HCT116 (cell line): ENCODE data around the gene IFIT5. TPM values are rescaled to one million over a fixed set of nuclear protein-coding genes. Genes with fewer than 3 reads are reported as not detected.
"Not testable (repeated sequence)": the region's sequence is repeated elsewhere in the genome, so short reads cannot be mapped to it uniquely, and the experiment has no call there.

Experiments used
- ATAC-seq: fragments of 200-7000 bp; cut with Tn5 transposase; 2 replicates; pipeline ENCODE4 v1.9.1; 2020; ENCODE audit warnings: mild to moderate bottlenecking, moderate library complexity
- BruUV-seq: library from RNA; stranded (reverse); fragments of 400-500 nt; replicated peaks from 2 replicates; lab custom pipeline; 2021; lab: Mats Ljungman, UMichigan
- CTCF ChIA-PET: fragments of 300-600 bp; sonication (Branson Sonifier 250); formaldehyde crosslinking; loops from one replicate; lab custom pipeline; 2021; ENCODE audit warnings: antibody characterized with exemption; lab: Charles Lee
- POLR2A ChIA-PET: fragments of 300-600, 350-600 bp; sonication (Branson Sonifier 250); formaldehyde crosslinking; loops from one replicate; lab custom pipeline; 2021; ENCODE audit warnings: antibody characterized with exemption; lab: Charles Lee
- RAD21 ChIA-PET, 2 experiments: fragments of 300-600 bp; sonication (Branson Sonifier 250); formaldehyde crosslinking; loops; one replicate each; lab custom pipeline; 2023; ENCODE audit warnings: low total read pairs in 2 of 2; ENCODE audit not compliant: uncharacterized antibody in 2 of 2, unreplicated experiment in 2 of 2, low non-redundant PET in 1 of 2; lab: Charles Lee
- DNase-seq: peaks from one replicate; pipeline ENCODE4 v3.0.0-alpha.2; 2010; ENCODE audit warnings: low read depth, low spot score
- H2AFZ ChIP-seq: fragments of 200-600 bp; shearing (Covaris generic), sonication (generic); 2 replicates; pipeline ENCODE4 v1.6.1; 2017; ENCODE audit warnings: low read depth, mixed run types, mixed read lengths, antibody characterized with exemption, low read length; ENCODE audit not compliant: poor library complexity, severe bottlenecking
- H3K27ac ChIP-seq: 2 replicates; pipeline ENCODE4 v1.5.1; 2012; ENCODE audit warnings: low read depth, low read length
- H3K27me3 ChIP-seq: fragments of 200-600 bp; sonication (generic); 2 replicates; pipeline ENCODE4 v1.6.1; 2016; ENCODE audit warnings: mixed run types, low read length, mixed read lengths; ENCODE audit not compliant: insufficient read depth
- H3K36me3 ChIP-seq, 2 experiments: fragments of 200-500 bp in 1 of 2; fragments of 200-600 bp in 1 of 2; sonication (Bioruptor generic) in 1 of 2; sonication (generic) in 1 of 2; 2 replicates each; pipeline versions ENCODE4 v1.5.1 to v1.6.1; 2014 to 2016; ENCODE audit warnings: low read length in 2 of 2, inconsistent platforms in 1 of 2, mixed read lengths in 1 of 2, mixed run types in 1 of 2; ENCODE audit not compliant: insufficient read depth in 2 of 2, control insufficient read depth in 1 of 2
- H3K4me1 ChIP-seq, 2 experiments: fragments of 200-600 bp in 1 of 2; sonication (generic) in 1 of 2; 2 replicates each; pipeline versions ENCODE4 v1.5.1 to v1.6.1; 2012 to 2017; ENCODE audit warnings: low read length in 2 of 2, inconsistent platforms in 1 of 2, mild to moderate bottlenecking in 1 of 2, mixed read lengths in 1 of 2, mixed run types in 1 of 2, moderate library complexity in 1 of 2; ENCODE audit not compliant: insufficient read depth in 2 of 2, control insufficient read depth in 1 of 2
- H3K4me2 ChIP-seq: fragments of 200-600 bp; sonication (generic); 2 replicates; pipeline ENCODE4 v1.6.1; 2017; ENCODE audit warnings: mixed run types, low read length, mixed read lengths
- H3K4me3 ChIP-seq, 2 experiments: fragments of 200-600 bp in 1 of 2; sonication (generic) in 1 of 2; replicated peaks in 1 of 2; 2 replicates each; pipeline ENCODE4 v1.5.1; 2011 to 2016; ENCODE audit warnings: low read length in 2 of 2, control low read depth in 1 of 2, low read depth in 1 of 2, mild to moderate bottlenecking in 1 of 2, mixed read lengths in 1 of 2, mixed run types in 1 of 2
- H3K79me2 ChIP-seq: fragments of 200-600 bp; sonication (generic); 2 replicates; pipeline ENCODE4 v1.6.1; 2017; ENCODE audit warnings: mild to moderate bottlenecking, mixed run types, low read length, moderate library complexity, mixed read lengths; ENCODE audit not compliant: insufficient read depth
- H3K9ac ChIP-seq: fragments of 200-600 bp; sonication (generic); 2 replicates; pipeline ENCODE4 v1.6.1; 2016; ENCODE audit warnings: low read length, mixed read lengths
- H3K9me2 ChIP-seq: fragments of 200-600 bp; sonication (generic), shearing (Covaris generic); 2 replicates; pipeline ENCODE4 v1.6.1; 2017; ENCODE audit warnings: mixed run types, mild to moderate bottlenecking, moderate library complexity; ENCODE audit not compliant: insufficient read depth
- H3K9me3 ChIP-seq, 2 experiments: fragments of 200-500 bp in 1 of 2; fragments of 200-600 bp in 1 of 2; sonication (Bioruptor generic) in 1 of 2; sonication (generic) in 1 of 2; 2 replicates each; pipeline ENCODE4 v1.6.1; 2014 to 2017; ENCODE audit warnings: low read length in 2 of 2, mixed read lengths in 2 of 2, inconsistent platforms in 1 of 2, low read depth in 1 of 2, mild to moderate bottlenecking in 1 of 2, mixed run types in 1 of 2, moderate library complexity in 1 of 2; ENCODE audit not compliant: control insufficient read depth in 1 of 2, insufficient read depth in 1 of 2
- H4K20me1 ChIP-seq: fragments of 200-600 bp; sonication (generic), shearing (Covaris generic); 2 replicates; pipeline ENCODE4 v1.6.1; 2017; ENCODE audit warnings: mixed run types, mild to moderate bottlenecking, moderate library complexity; ENCODE audit not compliant: insufficient read depth
- ATF3 ChIP-seq: IDR thresholded peaks from 2 replicates; pipeline ENCODE4 v1.6.1; 2012
- FOSL1 ChIP-seq: IDR thresholded peaks from 2 replicates; pipeline ENCODE4 v1.6.1; 2012; ENCODE audit warnings: low read depth
- POLR2AphosphoS5 ChIP-seq: IDR thresholded peaks from 2 replicates; pipeline ENCODE4 v1.6.1; 2011; ENCODE audit warnings: mild to moderate bottlenecking, low read depth, low read length, moderate library complexity
- REST ChIP-seq: IDR thresholded peaks from 2 replicates; pipeline ENCODE4 v1.6.1; 2012; ENCODE audit warnings: low read depth
- SIN3A ChIP-seq: IDR thresholded peaks from 2 replicates; pipeline ENCODE4 v1.6.1; 2012; ENCODE audit warnings: low read depth
- SP1 ChIP-seq: IDR thresholded peaks from 2 replicates; pipeline ENCODE4 v1.6.1; 2012; ENCODE audit warnings: low read depth
- SRF ChIP-seq: IDR thresholded peaks from 2 replicates; pipeline ENCODE4 v1.6.1; 2012; ENCODE audit warnings: low read depth
- TCF7L2 ChIP-seq: IDR thresholded peaks from 2 replicates; pipeline ENCODE4 v1.7.0; 2011; ENCODE audit warnings: borderline replicate concordance, inconsistent platforms; ENCODE audit not compliant: insufficient read depth, insufficient read length; ENCODE audit errors: extremely low read depth
- YY1 ChIP-seq: IDR thresholded peaks from 2 replicates; pipeline ENCODE4 v1.6.1; 2011; ENCODE audit warnings: low read length, low read depth, moderate library complexity, mild to moderate bottlenecking; ENCODE audit not compliant: insufficient replicate concordance; ENCODE audit errors: extremely low read depth
- ZBTB33 ChIP-seq: IDR thresholded peaks from 2 replicates; pipeline ENCODE4 v1.6.1; 2011; ENCODE audit warnings: mild to moderate bottlenecking, low read length, moderate library complexity; ENCODE audit not compliant: insufficient replicate concordance; ENCODE audit errors: extremely low read depth
- intact Hi-C: fragments of 100-400 bp; cut with micrococcal nuclease; formaldehyde crosslinking; loops from 2 replicates; pipeline ENCODE4 v1.10.0; 2022
- total RNA-seq: library from RNA; stranded (reverse); gene quantifications from one replicate; pipeline ENCODE4 v1.2.1, GENCODE V29; 2021; ENCODE audit not compliant: unreplicated experiment
- TF ChIP-seq, protein P1 (sequence below), 3 experiments: fragments of 200-600 bp in 1 of 3; sonication (generic) in 1 of 3; IDR thresholded peaks in 2 of 3; conservative IDR thresholded peaks in 1 of 3; 2 replicates each; pipeline ENCODE4 v1.5.1; 2012 to 2017; ENCODE audit warnings: low read depth in 2 of 3, low read length in 2 of 3, antibody characterized with exemption in 1 of 3, borderline replicate concordance in 1 of 3, control low read depth in 1 of 3, mild to moderate bottlenecking in 1 of 3, mixed read lengths in 1 of 3, mixed run types in 1 of 3, moderate library complexity in 1 of 3; ENCODE audit not compliant: insufficient read depth in 1 of 3

IFIT5 gene
- total RNA-seq, 1 experiment from 2014 or later, result 11.1 TPM

GRCh38 chr10:89442289-89442688 lies 27.9 kb downstream of the IFIT5 start:
- Histone ChIP-seq H3K9me3 (no peaks in the 10 kb centered on the region), H3K4me2 (no peak overlapping the region), H3K9ac (no peak overlapping the region), H2AFZ (no peak overlapping the region), H3K4me1 (no peaks in the 10 kb centered on the region), H3K9me2 (no peaks in the 10 kb centered on the region), H3K27ac (no peak overlapping the region), H3K79me2 (no peaks in the 10 kb centered on the region), H3K27me3 (no peaks in the 10 kb centered on the region), H3K36me3 (no peaks in the 10 kb centered on the region), H4K20me1 (no peaks in the 10 kb centered on the region), H3K4me3 (no peak overlapping the region)
- intact Hi-C loops, result no loop called here
- no peak for ATAC-seq
- CTCF ChIA-PET, result no interaction called here
- DNase-seq, result no peak
- no TSS peak for BruUV-seq
- POLR2A ChIA-PET, result no interaction called here
- TF ChIP-seq REST, result no peak
- no peak for TF ChIP-seq YY1
- TF ChIP-seq POLR2AphosphoS5, result no peak
- TF ChIP-seq TCF7L2, result no peak
- no peak for TF ChIP-seq SRF
- TF ChIP-seq SIN3A, result no peak
- TF ChIP-seq ZBTB33, result no peak
- TF ChIP-seq SP1, result no peak
- no peak for TF ChIP-seq FOSL1
- TF ChIP-seq, protein P1, sequence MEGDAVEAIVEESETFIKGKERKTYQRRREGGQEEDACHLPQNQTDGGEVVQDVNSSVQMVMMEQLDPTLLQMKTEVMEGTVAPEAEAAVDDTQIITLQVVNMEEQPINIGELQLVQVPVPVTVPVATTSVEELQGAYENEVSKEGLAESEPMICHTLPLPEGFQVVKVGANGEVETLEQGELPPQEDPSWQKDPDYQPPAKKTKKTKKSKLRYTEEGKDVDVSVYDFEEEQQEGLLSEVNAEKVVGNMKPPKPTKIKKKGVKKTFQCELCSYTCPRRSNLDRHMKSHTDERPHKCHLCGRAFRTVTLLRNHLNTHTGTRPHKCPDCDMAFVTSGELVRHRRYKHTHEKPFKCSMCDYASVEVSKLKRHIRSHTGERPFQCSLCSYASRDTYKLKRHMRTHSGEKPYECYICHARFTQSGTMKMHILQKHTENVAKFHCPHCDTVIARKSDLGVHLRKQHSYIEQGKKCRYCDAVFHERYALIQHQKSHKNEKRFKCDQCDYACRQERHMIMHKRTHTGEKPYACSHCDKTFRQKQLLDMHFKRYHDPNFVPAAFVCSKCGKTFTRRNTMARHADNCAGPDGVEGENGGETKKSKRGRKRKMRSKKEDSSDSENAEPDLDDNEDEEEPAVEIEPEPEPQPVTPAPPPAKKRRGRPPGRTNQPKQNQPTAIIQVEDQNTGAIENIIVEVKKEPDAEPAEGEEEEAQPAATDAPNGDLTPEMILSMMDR (IDR thresholded peaks at IDR 0.05 in 2 of 3, conservative IDR thresholded peaks at IDR 0.05 in 1 of 3; ENCODE audit: borderline replicate concordance in 1 of 3, insufficient read depth in 1 of 3, low read depth in 2 of 3, low read length in 2 of 3), result no peak
- no peak for TF ChIP-seq ATF3
- RAD21 ChIA-PET, result no interaction called here

DNA sequence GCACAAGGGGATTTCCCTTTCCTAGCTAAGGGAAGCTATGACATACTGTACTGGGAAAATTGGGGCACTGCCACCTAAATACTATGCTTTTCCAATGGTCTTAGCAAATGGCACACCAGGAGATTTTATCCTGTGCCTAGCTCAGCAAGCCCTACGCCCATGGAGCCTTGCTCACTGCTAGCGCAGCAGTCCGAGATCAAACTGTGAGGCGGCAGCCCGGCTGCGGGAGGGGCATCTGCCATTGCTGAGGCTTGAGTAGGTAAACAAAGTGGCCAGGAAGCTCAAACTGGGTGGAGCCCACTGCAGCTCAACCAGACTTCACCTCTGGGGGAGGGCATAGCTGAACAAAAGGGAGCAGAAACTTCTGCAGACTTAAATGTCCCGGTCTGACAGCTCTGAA lies 30.5 kb downstream of the IFIT5 start:
- H3K9ac ChIP-seq, H3K9me2 ChIP-seq, intact Hi-C loops, RAD21 ChIA-PET, H4K20me1 ChIP-seq, H2AFZ ChIP-seq, DNase-seq, ATAC-seq, H3K4me2 ChIP-seq, POLR2A ChIA-PET, H3K9me3 ChIP-seq, H3K4me1 ChIP-seq, H3K79me2 ChIP-seq, CTCF ChIA-PET, H3K27ac ChIP-seq, H3K36me3 ChIP-seq, H3K27me3 ChIP-seq, H3K4me3 ChIP-seq, BruUV-seq: not testable (repeated sequence)
